ENCODE measurements around the gene PDCD1LG2. TPM values are rescaled to one million over a fixed set of nuclear protein-coding genes. Genes with fewer than 3 reads are reported as not detected.
"Not testable (repeated sequence)": the region's sequence is repeated elsewhere in the genome, so short reads cannot be mapped to it uniquely, and the experiment has no call there.

PDCD1LG2 gene
- total RNA-seq = 1 to 10 TPM in 8 of 10 donors, under 1 TPM in 2; 0.72 to 8.6 (median 1.3) TPM
- polyA plus RNA-seq = 1 to 10 TPM in 1 of 2 donors, under 1 TPM in 1; 0.51 to 1.2 TPM
- long read RNA-seq, donor 1 = 0 reads
- long read RNA-seq, donor 2 = 0 reads
- long read RNA-seq, donor 3, transcript PDCD1LG2-201 (7 exons, 2,365 nt) = major isoform, 5 of 10 reads
- long read RNA-seq, donor 3, partial matches to known transcripts = 1 of 10 reads
- long read RNA-seq, donor 3, other reads (novel, unspliced or antisense) = 4 of 10 reads

DNA sequence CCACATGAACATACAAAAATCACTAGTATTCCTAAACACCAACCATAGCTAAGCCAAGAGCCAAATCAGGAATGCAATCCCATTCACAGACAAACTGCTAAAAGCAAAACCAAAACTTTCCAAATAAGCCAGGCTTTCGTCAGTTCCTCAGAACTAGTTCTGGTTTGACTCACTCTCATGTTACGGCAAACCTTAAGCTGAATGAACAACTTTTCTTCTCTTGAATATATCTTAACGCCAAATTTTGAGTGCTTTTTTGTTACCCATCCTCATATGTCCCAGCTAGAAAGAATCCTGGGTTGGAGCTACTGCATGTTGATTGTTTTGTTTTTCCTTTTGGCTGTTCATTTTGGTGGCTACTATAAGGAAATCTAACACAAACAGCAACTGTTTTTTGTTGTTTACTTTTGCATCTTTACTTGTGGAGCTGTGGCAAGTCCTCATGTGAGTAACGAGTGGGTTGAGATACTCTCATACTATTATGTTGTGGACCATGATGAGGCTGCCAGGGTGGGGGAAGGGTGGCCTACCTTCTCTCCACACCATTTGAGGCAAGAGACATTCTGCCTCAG is at the start of gene PDCD1LG2:
Gene PDCD1LG2, plus strand, starts transcription at position 172 of the 572 bp plus-strand sequence. CDS start 12,016 bp downstream, outside the sequence.
- Histone ChIP-seq H3K4me1 (peaks cover 0 to 68% (median 40%) of the 10 kb centered on the region in 9 donors), H3K9me3 (no peaks in the 10 kb centered on the region), H3K27me3 (no peaks in the 10 kb centered on the region), H3K4me3 (peak within 1 kb of the TSS in 9 of 10 donors; percentile 0 to 51 (median 47)), H3K27ac (peak within 1 kb of the TSS; percentile 24 to 85 (median 74)), H3K36me3 (no peaks in the 10 kb centered on the region)
- no peak for DNase-seq
- ATAC-seq = peak in 7 of 8 donors; percentile 28 to 75 (median 59)
- TF ChIP-seq, protein P1, sequence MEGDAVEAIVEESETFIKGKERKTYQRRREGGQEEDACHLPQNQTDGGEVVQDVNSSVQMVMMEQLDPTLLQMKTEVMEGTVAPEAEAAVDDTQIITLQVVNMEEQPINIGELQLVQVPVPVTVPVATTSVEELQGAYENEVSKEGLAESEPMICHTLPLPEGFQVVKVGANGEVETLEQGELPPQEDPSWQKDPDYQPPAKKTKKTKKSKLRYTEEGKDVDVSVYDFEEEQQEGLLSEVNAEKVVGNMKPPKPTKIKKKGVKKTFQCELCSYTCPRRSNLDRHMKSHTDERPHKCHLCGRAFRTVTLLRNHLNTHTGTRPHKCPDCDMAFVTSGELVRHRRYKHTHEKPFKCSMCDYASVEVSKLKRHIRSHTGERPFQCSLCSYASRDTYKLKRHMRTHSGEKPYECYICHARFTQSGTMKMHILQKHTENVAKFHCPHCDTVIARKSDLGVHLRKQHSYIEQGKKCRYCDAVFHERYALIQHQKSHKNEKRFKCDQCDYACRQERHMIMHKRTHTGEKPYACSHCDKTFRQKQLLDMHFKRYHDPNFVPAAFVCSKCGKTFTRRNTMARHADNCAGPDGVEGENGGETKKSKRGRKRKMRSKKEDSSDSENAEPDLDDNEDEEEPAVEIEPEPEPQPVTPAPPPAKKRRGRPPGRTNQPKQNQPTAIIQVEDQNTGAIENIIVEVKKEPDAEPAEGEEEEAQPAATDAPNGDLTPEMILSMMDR (IDR thresholded peaks at IDR 0.05) = no peak
- intact Hi-C loops (cut with DNase I) = loop anchor here in 2 of 10 donors (10.0 kb wide), 2 partner anchors 56 to 64 kb away; partner anchors contain the start of gene CD274 (in 1 of the 2)
- 30 to 44% methylated on average over 4 of the region's 4 CpGs for WGBS, 2 donors

DNA sequence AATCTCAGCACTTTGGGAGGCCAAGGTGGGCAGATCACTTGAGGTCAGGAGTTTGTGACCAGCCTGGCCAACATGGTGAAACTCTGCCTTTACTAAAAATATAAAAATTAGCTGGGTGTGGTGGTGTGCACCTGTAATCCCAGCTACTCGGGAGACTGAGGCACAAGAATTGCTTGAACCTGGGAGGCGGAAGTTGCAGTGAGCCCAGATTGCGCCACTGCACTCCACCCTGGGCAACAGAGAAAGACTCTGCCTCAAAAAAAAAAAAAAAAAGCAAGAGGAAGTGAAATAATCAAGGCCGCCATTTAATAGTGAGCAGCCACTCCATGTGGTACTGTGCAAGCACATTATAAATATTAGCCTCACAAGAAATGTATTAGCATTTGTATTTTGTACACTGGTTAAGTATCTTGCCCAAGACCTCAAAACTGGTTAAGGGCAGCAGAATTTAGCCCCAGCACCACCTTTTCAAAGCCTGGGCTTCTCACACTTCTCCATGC is 45.5 kb upstream of the PDCD1LG2 start:
- WGBS, 2 donors = 80 to 87% methylated on average over 4 of the region's 4 CpGs
- H3K9me3 ChIP-seq; ATAC-seq; intact Hi-C loops (cut with DNase I); H3K4me3 ChIP-seq; H3K27me3 ChIP-seq; DNase-seq: not testable (repeated sequence)
- peaks cover 0 to 89% (median 23%) of the 10 kb centered on the region in 9 donors for H3K36me3 ChIP-seq
- peak overlapping the region in 1 of 10 donors; percentile 13 for H3K27ac ChIP-seq
- H3K4me1 ChIP-seq = peaks cover 0 to 23% (median 0%) of the 10 kb centered on the region in 9 donors

DNA sequence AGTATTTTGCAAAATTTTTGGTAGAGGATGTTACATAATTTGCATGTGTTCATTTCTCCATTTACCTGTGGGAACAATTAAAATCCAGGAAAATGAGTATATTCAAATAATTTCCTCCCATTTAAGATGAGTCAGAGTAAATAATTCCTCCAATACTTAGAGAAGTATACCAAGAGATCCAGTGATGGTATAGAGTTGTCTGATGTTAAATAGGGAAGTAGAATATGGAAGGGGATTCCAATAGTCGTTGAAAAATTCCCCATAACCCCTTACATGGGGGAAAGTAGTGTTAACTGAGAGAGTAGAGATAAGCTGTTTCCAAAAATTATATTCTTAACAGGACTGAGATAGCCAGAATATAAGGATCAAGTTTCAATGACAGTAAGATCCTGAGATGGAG is 44.3 kb upstream of the PDCD1LG2 start:
- H3K9me3 ChIP-seq = no peaks in the 10 kb centered on the region
- 62 to 72% methylated on average over 1 of the region's 1 CpG for WGBS, 2 donors
- H3K4me3 ChIP-seq = no peak overlapping the region
- intact Hi-C loops (cut with DNase I) = no loop called here
- H3K27ac ChIP-seq = no peak overlapping the region
- peaks cover 0 to 18% (median 0%) of the 10 kb centered on the region in 9 donors for H3K4me1 ChIP-seq
- ATAC-seq (no peak), DNase-seq (no peak)
- TF ChIP-seq, protein P1 (IDR thresholded peaks at IDR 0.05) = no peak
- H3K27me3 ChIP-seq = no peaks in the 10 kb centered on the region
- H3K36me3 ChIP-seq = peaks cover 0 to 88% (median 23%) of the 10 kb centered on the region in 9 donors

DNA sequence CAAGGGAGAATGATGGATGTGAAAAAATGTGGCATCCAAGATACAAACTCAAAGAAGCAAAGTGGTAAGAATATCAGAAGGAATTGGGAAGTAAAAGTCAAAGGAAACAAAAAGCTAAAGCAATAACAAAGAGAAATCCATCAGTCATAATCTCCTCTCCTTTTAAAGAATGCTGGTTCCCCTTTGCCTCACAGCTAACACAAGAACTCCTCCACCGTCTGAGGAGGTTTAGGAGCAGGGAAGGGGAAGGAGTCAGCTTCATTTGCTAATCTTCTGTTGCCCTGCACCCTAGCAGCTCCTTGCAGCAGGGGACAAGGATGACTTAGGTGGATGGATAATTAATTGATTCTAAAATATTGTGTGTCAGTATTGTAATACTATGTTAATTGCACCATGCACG is 43.6 kb upstream of the PDCD1LG2 start:
- DNase-seq (no peak), ATAC-seq (no peak)
- Histone ChIP-seq H3K4me1 (peaks cover 0 to 18% (median 0%) of the 10 kb centered on the region in 9 donors), H3K27me3 (no peaks in the 10 kb centered on the region), H3K4me3 (no peak overlapping the region), H3K27ac (no peak overlapping the region), H3K36me3 (peaks cover 0 to 84% (median 23%) of the 10 kb centered on the region in 9 donors), H3K9me3 (no peaks in the 10 kb centered on the region)
- TF ChIP-seq, protein P1 (IDR thresholded peaks at IDR 0.05) = no peak
- intact Hi-C loops (cut with DNase I) = no loop called here
- WGBS, 2 donors = 74 to 81% methylated on average over 2 of the region's 2 CpGs

Data from heart right ventricle (tissue), 16 donors.